Immature natural killer cell (primary cell): ENCODE measurements around the gene CDH23. TPM values are rescaled to one million over a fixed set of nuclear protein-coding genes. Genes with fewer than 3 reads are reported as not detected.

ENCODE experiments used
- DNase-seq, 3 donors: peaks; one replicate each; pipeline ENCODE4 v3.0.0; 2022; ENCODE audit warnings: mixed read lengths in 1 of 3
- H3K27ac Mint-ChIP-seq, 6 donors: one replicate each; pipeline ENCODE4 v1.8.0; 2020; ENCODE audit warnings: mixed read lengths in 6 of 6, mild to moderate bottlenecking in 5 of 6, inconsistent platforms in 4 of 6, moderate library complexity in 3 of 6
- H3K27me3 Mint-ChIP-seq, 3 donors: one replicate each; pipeline ENCODE4 v1.8.0; 2020 to 2021; ENCODE audit warnings: low read depth in 3 of 3, mild to moderate bottlenecking in 3 of 3, mixed read lengths in 3 of 3, moderate library complexity in 3 of 3, inconsistent platforms in 1 of 3
- H3K36me3 Mint-ChIP-seq, 3 donors: one replicate each; pipeline ENCODE4 v1.8.0; 2020; ENCODE audit warnings: mixed read lengths in 3 of 3, inconsistent platforms in 2 of 3, mild to moderate bottlenecking in 2 of 3
- H3K4me1 Mint-ChIP-seq, 2 donors: one replicate each; pipeline ENCODE4 v1.8.0; 2020; ENCODE audit warnings: inconsistent platforms in 2 of 2, mild to moderate bottlenecking in 2 of 2, mixed read lengths in 2 of 2, moderate library complexity in 1 of 2
- H3K4me3 Mint-ChIP-seq, 5 donors: one replicate each; pipeline ENCODE4 v1.8.0; 2020; ENCODE audit warnings: mild to moderate bottlenecking in 5 of 5, mixed read lengths in 5 of 5, inconsistent platforms in 3 of 5, moderate library complexity in 3 of 5
- H3K9me3 Mint-ChIP-seq, 6 donors: one replicate each; pipeline ENCODE4 v1.8.0; 2020; ENCODE audit warnings: mild to moderate bottlenecking in 6 of 6, mixed read lengths in 6 of 6, inconsistent platforms in 4 of 6, moderate library complexity in 3 of 6
- polyA plus RNA-seq, 3 donors: library from polyadenylated mRNA; unstranded; fragments of 300-500 nt; fragmentation: Illumina TruSeq; gene quantifications; one replicate each; pipeline ENCODE4 v1.2.3, GENCODE V29; 2021

The CDH23 gene
- polyA plus RNA-seq, 3 donors from 2014 or later = 0.47 to 0.59 TPM; not detected in 1

- DNase-seq = peak; percentile 59 to 69 (median 61)
- peaks cover 0 to 3% (median 0%) of the 10 kb centered on the region in 3 donors for H3K27me3 Mint-ChIP-seq
- no peaks in the 10 kb centered on the region for H3K36me3 Mint-ChIP-seq
- H3K9me3 Mint-ChIP-seq = no peaks in the 10 kb centered on the region
- H3K27ac Mint-ChIP-seq = no peak overlapping the region
- H3K4me3 Mint-ChIP-seq = no peak overlapping the region
- H3K4me1 Mint-ChIP-seq = peaks cover 21 to 23% of the 10 kb centered on the region in 2 donors
Observed at GRCh38 chr10:71708301-71708703, 311.6 kb downstream of the CDH23 start.

- H3K36me3 Mint-ChIP-seq = no peaks in the 10 kb centered on the region
- H3K4me3 Mint-ChIP-seq = no peak overlapping the region
- no peak for DNase-seq
- H3K9me3 Mint-ChIP-seq = no peaks in the 10 kb centered on the region
- H3K4me1 Mint-ChIP-seq = peaks cover 30 to 32% of the 10 kb centered on the region in 2 donors
- peaks cover 0 to 3% (median 0%) of the 10 kb centered on the region in 3 donors for H3K27me3 Mint-ChIP-seq
- peak overlapping the region in 5 of 6 donors; percentile 11 to 66 (median 52) for H3K27ac Mint-ChIP-seq
Observed at GRCh38 chr10:71708897-71709882, 312.5 kb downstream of the CDH23 start.

- no peaks in the 10 kb centered on the region for H3K36me3 Mint-ChIP-seq
- no peak overlapping the region for H3K27ac Mint-ChIP-seq
- H3K27me3 Mint-ChIP-seq = peaks cover 0 to 3% (median 0%) of the 10 kb centered on the region in 3 donors
- H3K4me3 Mint-ChIP-seq = no peak overlapping the region
- H3K9me3 Mint-ChIP-seq = no peaks in the 10 kb centered on the region
- H3K4me1 Mint-ChIP-seq = peaks cover 36% of the 10 kb centered on the region in 2 donors
- no peak for DNase-seq
Observed at GRCh38 chr10:71710519-71710918, 313.8 kb downstream of the CDH23 start.

GRCh38 chr10:71711052-71711623, 314.4 kb downstream of the CDH23 start:
- Mint-ChIP-seq H3K9me3 (no peaks in the 10 kb centered on the region), H3K4me3 (no peak overlapping the region), H3K27ac (peak overlapping the region in 3 of 6 donors; percentile 39 to 99 (median 97)), H3K36me3 (no peaks in the 10 kb centered on the region), H3K27me3 (peaks cover 0 to 3% (median 0%) of the 10 kb centered on the region in 3 donors), H3K4me1 (peaks cover 36% of the 10 kb centered on the region in 2 donors)
- DNase-seq = no peak

- H3K4me3 Mint-ChIP-seq = peak overlapping the region in 1 of 5 donors; percentile 29
- no peaks in the 10 kb centered on the region for H3K36me3 Mint-ChIP-seq
- H3K27ac Mint-ChIP-seq = peak overlapping the region; percentile 39 to 99 (median 69)
- no peaks in the 10 kb centered on the region for H3K9me3 Mint-ChIP-seq
- H3K4me1 Mint-ChIP-seq = peaks cover 36% of the 10 kb centered on the region in 2 donors
- H3K27me3 Mint-ChIP-seq = no peaks in the 10 kb centered on the region
- no peak for DNase-seq
Observed at GRCh38 chr10:71712170-71712569, 315.4 kb downstream of the CDH23 start.

GRCh38 chr10:71712572-71713134, 315.9 kb downstream of the CDH23 start:
- H3K4me1 Mint-ChIP-seq = peaks cover 33 to 35% of the 10 kb centered on the region in 2 donors
- no peak for DNase-seq

GRCh38 chr10:71713135-71714030, 316.7 kb downstream of the CDH23 start:
- peak in 1 of 3 donors; percentile 53 for DNase-seq
- no peaks in the 10 kb centered on the region for H3K9me3 Mint-ChIP-seq
- no peaks in the 10 kb centered on the region for H3K27me3 Mint-ChIP-seq
- peak overlapping the region; percentile 21 to 87 (median 55) for H3K4me3 Mint-ChIP-seq
- peak overlapping the region; percentile 74 to 99 (median 84) for H3K27ac Mint-ChIP-seq
- H3K36me3 Mint-ChIP-seq = no peaks in the 10 kb centered on the region
- H3K4me1 Mint-ChIP-seq = peaks cover 27 to 28% of the 10 kb centered on the region in 2 donors

More at GRCh38 chr10:71712572-71713134, 315.9 kb downstream of the CDH23 start:
- Mint-ChIP-seq H3K27me3 (no peaks in the 10 kb centered on the region), H3K9me3 (no peaks in the 10 kb centered on the region), H3K36me3 (no peaks in the 10 kb centered on the region), H3K27ac (peak overlapping the region; percentile 74 to 99 (median 84)), H3K4me3 (peak overlapping the region in 2 of 5 donors; percentile 55 to 87)

- Mint-ChIP-seq H3K4me1 (peaks cover 27% of the 10 kb centered on the region in 2 donors), H3K27me3 (no peaks in the 10 kb centered on the region), H3K4me3 (peak overlapping the region; percentile 10 to 87 (median 50)), H3K36me3 (no peaks in the 10 kb centered on the region), H3K27ac (peak overlapping the region; percentile 28 to 99 (median 76)), H3K9me3 (no peaks in the 10 kb centered on the region)
- DNase-seq = no peak
Observed at GRCh38 chr10:71714031-71714410, 317.3 kb downstream of the CDH23 start.

GRCh38 chr10:71714592-71714991, 317.9 kb downstream of the CDH23 start:
- Mint-ChIP-seq H3K4me1 (peaks cover 27% of the 10 kb centered on the region in 2 donors), H3K4me3 (peak overlapping the region in 4 of 5 donors; percentile 10 to 87 (median 58)), H3K27me3 (no peaks in the 10 kb centered on the region), H3K36me3 (no peaks in the 10 kb centered on the region), H3K9me3 (no peaks in the 10 kb centered on the region), H3K27ac (peak overlapping the region in 5 of 6 donors; percentile 69 to 99 (median 79))
- DNase-seq = no peak

- H3K4me1 Mint-ChIP-seq = peaks cover 27% of the 10 kb centered on the region in 2 donors
- DNase-seq = no peak
- no peak overlapping the region for H3K4me3 Mint-ChIP-seq
- peak overlapping the region in 1 of 6 donors; percentile 64 for H3K27ac Mint-ChIP-seq
- no peaks in the 10 kb centered on the region for H3K27me3 Mint-ChIP-seq
- H3K9me3 Mint-ChIP-seq = no peaks in the 10 kb centered on the region
- no peaks in the 10 kb centered on the region for H3K36me3 Mint-ChIP-seq
Observed at GRCh38 chr10:71715026-71715425, 318.3 kb downstream of the CDH23 start.

GRCh38 chr10:71715860-71716259, 319.1 kb downstream of the CDH23 start:
- DNase-seq = no peak
- peak overlapping the region in 1 of 6 donors; percentile 55 for H3K27ac Mint-ChIP-seq
- H3K9me3 Mint-ChIP-seq = no peaks in the 10 kb centered on the region

GRCh38 chr10:71716426-71716825, 319.7 kb downstream of the CDH23 start:
- no peak for DNase-seq
- no peak overlapping the region for H3K4me3 Mint-ChIP-seq
- H3K27me3 Mint-ChIP-seq = no peaks in the 10 kb centered on the region
- no peaks in the 10 kb centered on the region for H3K36me3 Mint-ChIP-seq
- H3K27ac Mint-ChIP-seq = no peak overlapping the region
- no peaks in the 10 kb centered on the region for H3K9me3 Mint-ChIP-seq
- peaks cover 27% of the 10 kb centered on the region in 2 donors for H3K4me1 Mint-ChIP-seq

More at GRCh38 chr10:71715860-71716259, 319.1 kb downstream of the CDH23 start:
- Mint-ChIP-seq H3K36me3 (no peaks in the 10 kb centered on the region), H3K4me1 (peaks cover 27% of the 10 kb centered on the region in 2 donors), H3K4me3 (no peak overlapping the region), H3K27me3 (no peaks in the 10 kb centered on the region)

GRCh38 chr10:71717056-71717455, 320.3 kb downstream of the CDH23 start:
- no peak for DNase-seq
- Mint-ChIP-seq H3K27me3 (no peaks in the 10 kb centered on the region), H3K4me1 (peaks cover 22 to 26% of the 10 kb centered on the region in 2 donors), H3K36me3 (no peaks in the 10 kb centered on the region), H3K4me3 (no peak overlapping the region), H3K27ac (peak overlapping the region in 1 of 6 donors; percentile 12), H3K9me3 (no peaks in the 10 kb centered on the region)
